GM19438 (cell line): Measurements from ENCODE around the gene ZCCHC14.
"Not testable (repeated sequence)": the region's sequence is repeated elsewhere in the genome, so short reads cannot be mapped to it uniquely, and the experiment has no call there.

ENCODE experiments used
- ATAC-seq: cut with Tn5 transposase; IDR thresholded peaks from one replicate; pipeline ENCODE4 v1.9.1; 2021; ENCODE audit warnings: low read depth; ENCODE audit not compliant: unreplicated experiment

ZCCHC14 gene

DNA sequence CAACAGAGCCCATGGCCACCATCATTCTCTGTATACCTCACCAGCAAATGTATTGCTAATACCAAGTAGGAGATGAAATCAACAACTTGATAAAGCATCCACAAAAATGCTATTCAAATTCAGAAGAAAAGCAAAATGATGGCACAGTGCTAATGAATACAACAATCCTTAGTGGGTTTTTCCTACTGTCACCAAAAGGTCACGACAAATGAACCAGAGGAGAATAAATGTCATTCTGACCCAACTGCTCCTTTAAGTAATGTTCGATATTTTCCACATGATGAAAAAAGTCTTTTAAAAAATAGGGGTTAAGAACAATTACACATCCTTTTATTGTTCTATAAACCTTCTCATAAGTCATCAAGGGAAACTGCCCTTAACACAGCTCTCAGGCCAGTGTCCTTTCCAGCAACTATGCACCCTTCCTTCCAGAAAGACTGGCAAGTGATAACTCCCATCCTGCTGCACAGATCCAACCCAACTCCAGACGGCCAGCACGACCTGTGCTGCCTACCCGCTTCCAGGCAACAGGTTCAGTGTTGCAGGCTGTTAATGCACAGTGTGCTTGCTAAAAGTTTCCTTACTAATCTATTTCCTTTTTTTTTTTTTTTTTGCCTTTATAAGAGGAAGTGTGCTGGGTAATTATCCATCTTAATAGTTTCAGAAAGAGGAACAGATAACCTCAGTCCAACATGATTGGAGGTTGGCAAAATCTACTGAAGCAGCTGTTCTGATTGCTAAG, 124.6 kb downstream of the ZCCHC14 start:
- ATAC-seq: no peak

GRCh38 chr16:87367529-87367928, 125.3 kb downstream of the ZCCHC14 start:
- ATAC-seq: no peak

GRCh38 chr16:87366930-87367329, 125.9 kb downstream of the ZCCHC14 start:
- no peak for ATAC-seq

DNA sequence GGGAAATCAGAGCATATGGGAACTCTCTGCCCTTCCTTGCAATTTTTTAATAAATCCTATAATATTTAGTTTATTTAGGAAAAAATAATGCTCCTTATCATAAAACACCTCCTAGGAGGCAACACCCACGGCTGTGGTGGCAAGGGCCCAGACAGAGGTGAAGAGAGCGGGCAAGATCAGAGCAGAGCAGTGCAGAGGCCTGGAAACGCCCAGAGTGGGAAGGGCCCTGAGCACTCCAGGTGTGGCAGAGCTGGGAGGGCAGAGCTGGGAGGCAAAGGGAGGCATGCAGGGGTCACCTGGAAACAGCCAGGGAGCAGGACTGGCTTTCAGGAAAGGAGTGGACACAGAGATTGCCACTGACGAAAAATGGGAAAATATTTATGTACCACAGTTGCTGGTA, 126.5 kb downstream of the ZCCHC14 start:
- no peak for ATAC-seq

- no peak for ATAC-seq
These were observed 127.7 kb downstream of the ZCCHC14 start for GRCh38 chr16:87365021-87365713.

DNA sequence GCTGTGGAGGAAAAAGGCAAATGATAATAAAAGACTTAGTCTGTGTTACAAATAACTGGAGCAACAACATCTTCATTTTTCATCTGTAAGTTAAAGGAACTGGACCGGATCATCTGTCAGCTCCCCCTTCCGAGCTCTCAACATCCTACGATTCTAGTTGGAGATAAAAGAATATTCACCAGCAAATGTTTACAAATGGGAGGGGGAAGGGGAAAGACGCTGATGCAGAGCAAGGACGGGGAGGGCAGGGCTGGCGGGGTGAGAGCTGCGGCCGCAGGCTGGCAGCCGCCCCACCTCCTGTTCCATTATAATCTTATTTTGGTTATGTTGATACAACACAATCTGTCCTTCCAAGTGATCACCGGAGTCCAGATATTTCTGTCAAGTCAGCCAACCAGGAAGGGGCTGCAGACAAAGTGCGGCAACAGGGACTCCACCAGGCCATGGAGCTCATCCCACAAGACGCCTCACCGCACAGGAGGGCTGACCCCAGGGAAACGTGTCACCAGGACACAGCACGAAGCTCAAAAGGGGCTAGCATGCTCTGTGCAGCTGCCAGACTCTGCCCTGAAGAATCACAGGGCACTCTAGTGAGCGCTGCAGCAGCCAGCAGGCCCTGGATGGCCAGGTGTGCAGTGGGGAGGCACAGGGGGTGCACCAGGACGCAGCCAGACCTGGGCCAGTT, 128.9 kb downstream of the ZCCHC14 start:
- no peak for ATAC-seq

- not testable (repeated sequence) for ATAC-seq
These were observed 129.8 kb downstream of the ZCCHC14 start for GRCh38 chr16:87362828-87363559.

DNA sequence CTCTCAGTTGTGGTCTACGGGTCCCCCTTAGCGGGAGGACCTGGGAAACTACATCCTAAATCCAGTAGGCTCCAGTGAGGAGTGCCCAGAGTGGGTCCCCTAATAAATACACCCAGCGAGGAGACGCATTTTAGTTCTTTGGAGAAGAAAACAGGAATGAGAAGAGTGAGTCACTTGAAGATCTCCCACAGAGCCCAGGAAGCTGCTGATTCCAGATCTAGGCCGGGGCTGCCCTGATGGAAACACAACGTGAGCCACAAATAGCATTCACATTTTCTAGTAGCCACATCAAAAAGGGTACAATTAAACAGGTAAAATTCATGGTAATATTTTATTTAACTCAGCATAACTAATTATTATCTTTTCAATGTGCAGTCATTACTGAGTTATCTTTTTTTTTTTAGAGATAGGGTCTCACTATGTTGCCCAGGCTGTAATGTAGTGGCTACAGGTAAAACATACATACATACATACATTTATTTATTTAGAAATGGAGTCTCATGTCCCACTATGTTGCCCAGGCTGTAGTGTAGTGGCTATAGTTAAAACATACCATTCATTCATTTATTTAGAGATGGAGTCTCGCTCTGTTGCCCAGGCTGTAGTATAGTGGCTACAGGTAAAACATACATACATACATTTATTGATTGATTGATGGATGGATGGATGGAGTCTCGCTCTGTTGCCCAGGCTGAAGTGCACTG, 130.8 kb downstream of the ZCCHC14 start:
- ATAC-seq: no peak

DNA sequence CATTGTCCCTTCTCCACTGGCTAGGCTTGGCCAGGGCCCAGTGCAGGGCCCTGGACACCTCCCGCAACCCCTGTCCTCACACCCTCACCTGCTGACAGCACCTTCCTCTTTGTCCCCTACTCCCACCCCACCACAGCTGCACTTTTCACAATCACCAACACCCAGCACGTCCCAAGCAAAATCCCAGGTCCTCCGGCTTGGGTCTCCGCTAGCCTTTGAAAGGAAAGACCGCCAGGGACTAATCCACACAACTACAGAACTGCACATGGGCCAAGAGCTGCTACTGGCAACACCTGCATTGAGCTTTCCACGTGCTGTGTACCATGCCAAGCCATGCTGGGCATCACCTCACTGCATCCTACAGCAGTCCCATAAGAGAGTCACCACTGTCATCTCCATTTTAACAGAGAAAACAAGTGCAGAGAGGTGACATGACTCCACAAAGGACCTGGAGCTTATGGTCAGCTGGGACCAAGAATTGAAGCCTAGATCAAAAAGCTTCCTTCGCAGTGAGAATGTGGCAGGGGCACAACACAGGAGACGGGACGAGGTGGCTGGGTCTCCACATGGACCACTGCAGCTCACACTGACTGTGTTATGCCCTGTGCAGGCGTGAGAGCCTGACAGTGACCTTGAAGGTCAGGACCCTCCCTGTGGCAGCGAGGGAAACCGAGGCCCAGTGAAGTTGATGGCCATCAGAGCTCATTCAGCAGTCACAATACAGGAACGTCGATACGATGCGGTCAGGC, 131.8 kb downstream of the ZCCHC14 start:
- no peak for ATAC-seq

- no peak for ATAC-seq
These were observed 133.7 kb downstream of the ZCCHC14 start for GRCh38 chr16:87359121-87359520.

DNA sequence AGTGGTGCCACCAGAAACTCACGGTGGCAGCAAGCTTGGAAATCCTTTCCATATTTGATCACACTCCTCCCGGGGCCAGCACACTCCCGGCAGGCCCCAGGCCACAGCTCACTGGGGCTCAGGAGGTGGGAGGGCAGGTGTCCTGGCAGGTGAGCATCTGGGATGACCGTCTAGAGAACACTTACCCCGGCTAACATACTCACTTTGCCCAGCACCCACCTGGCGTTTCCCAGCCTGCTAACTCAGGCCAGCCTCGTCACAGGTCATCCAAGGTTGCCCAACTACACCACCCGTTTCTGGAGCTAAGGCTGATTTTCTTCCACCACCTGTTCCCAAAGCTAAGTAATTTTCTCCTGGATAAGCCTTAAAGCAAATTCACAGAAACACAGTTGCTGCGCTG, 134.1 kb downstream of the ZCCHC14 start:
- no peak for ATAC-seq

GRCh38 chr16:87358250-87358649, 134.6 kb downstream of the ZCCHC14 start:
- ATAC-seq: no peak

DNA sequence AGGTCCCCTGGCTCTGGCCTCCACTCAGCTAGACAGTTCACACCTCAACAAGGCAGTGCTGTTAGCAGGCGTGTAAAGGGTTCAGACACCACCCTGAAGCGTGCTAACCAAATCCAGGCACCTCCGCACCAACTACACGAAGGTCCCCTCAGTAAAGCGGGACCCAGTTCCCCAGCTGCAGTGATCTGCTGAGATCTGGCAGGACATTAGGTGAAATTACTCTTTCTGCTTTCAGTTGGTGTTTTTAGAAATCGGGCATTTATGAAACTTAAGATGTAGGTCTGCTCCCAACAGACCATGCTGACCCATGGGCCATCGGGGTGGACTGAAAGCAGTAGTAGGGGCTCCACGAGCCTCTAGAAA, 136.4 kb downstream of the ZCCHC14 start:
- ATAC-seq: no peak
